Measurements from ENCODE around the gene DPP4.
"Not testable (repeated sequence)": the region's sequence is repeated elsewhere in the genome, so short reads cannot be mapped to it uniquely, and the experiment has no call there.

DPP4 gene

DNA sequence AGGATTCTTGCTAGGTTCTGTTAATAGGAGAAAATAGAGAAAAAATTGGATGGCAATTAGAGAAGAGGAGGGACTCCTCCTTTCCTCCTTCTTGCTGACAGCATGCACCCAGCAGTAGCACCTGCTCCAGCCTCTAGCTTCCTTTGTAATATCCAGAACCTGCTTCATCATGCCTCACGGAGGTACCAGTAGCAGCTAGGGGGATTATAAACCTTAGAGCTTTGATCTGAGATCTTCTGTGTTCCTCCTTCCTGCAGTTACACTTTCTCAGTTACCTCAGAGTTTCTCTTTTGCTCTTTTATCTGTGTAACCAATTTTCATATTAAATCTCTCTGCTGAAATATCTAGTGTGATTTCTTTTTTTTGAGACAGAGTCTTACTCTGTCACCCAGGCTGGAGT is 16.6 kb downstream of the DPP4 start:
- no peak for DNase-seq

DNA sequence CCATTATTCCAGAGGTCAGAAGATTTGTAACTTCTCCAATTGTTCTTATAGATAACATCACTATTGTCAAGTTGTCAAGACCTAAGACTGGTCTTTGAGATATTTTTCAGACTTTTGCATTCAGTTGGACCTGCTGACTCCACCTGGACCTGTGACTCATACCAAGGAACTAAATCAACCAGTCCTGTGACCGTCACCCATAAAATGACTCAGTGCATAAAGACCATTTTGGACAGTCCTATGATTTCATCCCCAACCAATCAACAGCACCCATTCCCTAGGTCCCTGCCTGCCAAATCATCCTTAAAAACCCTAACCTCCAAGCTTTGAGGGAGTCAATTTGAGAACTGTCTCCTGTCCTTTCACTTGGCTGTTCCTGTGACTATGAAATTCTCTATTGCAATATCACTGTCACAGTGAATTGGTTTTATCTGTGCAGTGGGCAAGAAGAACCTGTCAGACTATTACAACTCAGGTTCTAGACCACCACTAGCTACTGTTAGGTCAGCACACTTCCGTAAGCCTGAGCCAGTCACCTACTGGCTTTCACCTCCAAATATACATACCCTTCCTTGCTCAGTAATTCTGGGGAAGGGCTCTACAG is 17.1 kb downstream of the DPP4 start:
- DNase-seq = no peak

DNA sequence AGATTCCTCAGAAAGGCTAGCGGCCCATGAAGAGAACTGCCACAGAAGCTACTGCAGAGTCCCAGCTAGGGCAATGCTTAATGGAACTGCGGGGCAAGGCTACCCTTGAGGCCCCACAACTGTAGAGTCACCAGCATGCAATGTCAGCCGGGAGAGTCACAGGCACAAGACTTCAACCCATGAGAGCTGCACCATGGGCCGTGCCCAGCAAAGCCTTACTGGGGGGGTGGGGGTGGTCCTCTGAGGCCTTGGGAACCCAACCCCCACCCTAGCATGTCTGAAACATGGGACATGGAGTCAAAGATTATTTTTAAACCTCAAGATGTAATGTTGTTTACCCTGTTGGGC is 20.2 kb downstream of the DPP4 start:
- DNase-seq = no peak

DNA sequence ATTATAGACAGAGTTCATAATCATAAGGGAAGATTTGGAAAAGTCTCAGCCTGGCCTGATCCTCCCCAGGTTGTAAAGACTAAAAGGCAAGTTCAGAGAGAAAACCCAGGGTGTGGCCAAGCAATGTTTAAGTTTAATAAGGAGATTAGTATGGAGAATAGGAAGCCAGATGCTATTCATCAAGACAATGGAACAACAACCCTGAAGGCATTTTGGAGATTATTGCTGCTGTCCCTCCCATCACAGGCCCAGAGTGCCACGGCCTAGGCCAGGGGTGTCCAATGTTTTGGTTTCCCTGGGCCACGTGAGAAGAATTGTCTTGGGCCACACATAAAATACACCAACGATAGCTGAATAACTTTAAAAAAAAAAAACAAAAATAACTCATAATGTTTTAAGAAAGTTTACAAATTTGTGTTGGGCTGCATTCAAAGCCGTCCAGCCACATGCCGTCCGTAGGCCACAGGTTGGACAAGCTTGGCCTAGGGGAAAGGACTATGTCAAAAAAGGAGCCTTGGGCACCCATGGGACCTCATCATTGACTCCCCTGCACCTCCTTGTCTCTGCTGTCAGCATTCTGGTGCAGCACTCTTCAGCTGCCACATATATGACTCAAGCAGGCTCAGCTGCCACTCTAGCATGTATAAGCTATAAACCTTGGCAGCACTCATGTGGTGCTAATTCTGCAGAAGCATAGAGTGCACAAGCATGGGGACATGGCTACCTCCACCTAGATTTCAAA is 20.8 kb downstream of the DPP4 start:
- DNase-seq = no peak

DNA sequence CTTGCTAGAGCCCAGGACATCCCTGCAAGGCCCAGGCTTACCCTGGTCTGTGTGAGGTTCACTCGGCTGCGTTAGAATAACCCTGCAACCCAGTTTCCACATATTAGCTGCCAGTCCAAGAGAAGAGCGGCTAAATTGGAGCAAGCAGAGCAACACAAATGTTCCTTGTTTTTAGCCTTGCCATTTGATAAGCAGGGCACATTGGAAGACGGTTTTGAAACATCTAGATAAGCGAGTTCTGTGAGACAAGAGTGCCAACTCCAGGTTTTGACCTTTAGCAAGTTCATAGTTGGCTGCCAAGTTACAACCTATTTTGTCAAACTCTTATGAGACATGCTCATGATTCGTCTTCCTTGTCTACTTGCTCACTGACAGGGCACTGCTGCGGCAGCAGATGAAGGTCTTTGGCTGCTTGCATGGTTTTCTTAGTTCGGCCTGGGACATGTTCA is 23.5 kb downstream of the DPP4 start:
- DNase-seq = no peak

DNA sequence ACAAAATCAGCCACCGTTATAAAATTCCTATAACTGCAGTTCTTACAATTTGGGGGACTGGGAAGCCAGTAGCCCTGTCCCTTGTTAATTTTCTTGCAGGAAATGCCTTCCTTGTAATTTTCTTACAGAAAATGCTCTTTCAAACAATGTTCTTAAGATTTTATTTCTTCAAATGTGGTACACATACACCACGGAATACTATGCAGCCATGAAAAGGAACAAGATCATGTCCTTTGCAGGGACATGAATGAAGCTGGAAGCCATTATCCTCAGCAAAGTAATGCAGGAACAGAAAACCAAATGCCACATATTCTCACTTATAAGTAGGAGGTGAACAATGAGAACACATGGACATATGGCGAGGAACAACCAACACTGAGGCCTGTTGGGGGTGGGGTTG is 24.9 kb downstream of the DPP4 start:
- not testable (repeated sequence) for DNase-seq

DNA sequence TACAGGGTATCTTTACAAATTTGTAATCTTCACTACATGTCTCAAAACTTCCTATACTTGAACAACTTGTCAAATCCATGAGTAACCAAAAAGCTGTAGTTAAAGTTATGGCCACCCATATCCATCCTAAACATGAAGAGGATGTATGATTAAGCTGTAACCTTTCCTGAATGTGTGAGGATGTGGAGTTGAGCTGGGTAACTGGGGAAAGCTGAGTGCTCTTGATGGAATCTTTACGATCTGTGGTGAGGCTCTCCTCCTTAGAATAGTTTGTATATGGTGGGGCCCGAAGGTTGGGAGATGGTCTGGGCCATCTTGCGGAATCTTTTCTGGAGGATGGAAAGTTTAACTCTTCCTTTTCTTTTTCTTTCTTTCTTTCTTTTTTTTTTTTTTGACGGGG is 29.4 kb downstream of the DPP4 start:
- DNase-seq = no peak

DNA sequence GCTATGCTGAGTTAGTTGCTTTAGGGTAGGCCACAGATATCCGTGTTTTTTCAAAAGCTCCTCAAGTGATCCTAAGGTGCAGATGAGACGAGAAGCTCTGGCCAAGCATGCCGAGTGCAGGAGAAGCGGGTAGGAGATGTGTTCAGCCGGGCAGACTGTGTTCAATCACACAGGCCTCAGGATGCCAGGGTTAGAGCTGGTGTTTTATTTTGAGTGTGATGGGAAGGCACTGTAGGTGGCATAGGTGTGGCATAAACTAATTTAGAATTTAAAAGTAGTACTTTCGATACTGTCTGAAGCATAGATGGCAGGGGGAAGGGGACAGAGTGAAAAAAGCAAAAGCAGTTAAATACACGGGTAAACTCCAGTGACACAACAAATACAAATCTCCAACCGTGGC is 30.9 kb downstream of the DPP4 start:
- DNase-seq = no peak

DNA sequence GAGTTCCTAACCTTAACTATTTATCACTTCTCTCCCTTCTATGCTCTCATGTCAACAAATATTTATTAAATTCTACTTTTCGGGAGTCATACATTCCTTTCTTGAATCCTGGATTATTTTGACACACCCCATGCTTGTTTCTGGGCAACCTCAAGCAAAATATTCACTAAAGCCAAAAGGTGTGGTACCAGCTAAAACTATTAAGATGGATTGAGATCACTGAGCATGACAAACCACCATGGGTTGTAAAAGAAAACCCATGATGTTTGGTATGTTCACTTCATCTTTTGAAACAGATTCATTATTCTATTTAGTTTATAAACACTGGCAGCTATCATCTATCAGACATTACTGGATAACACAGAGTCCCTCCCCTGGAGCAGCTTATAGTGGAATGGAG is 32.5 kb downstream of the DPP4 start:
- DNase-seq = no peak

DNA sequence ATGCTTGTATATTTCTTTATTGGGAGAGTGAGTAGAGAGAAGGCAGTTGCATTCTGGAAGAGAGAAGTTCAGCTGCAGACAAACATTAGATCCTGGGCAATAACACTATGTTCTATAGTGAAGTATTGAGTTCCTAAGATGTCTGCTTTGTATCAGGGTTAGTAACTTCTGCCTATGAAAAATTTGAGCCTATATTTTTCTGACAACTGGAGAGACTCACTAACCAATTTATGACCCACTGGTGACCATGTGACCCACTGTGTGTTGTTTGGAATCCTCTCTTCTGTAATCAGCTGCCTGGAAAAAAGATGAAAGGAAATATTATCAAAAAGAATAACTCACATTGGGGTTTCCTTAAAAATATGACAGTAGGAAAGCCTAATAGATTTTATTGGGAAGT is 35.3 kb downstream of the DPP4 start:
- DNase-seq = no peak

DNA sequence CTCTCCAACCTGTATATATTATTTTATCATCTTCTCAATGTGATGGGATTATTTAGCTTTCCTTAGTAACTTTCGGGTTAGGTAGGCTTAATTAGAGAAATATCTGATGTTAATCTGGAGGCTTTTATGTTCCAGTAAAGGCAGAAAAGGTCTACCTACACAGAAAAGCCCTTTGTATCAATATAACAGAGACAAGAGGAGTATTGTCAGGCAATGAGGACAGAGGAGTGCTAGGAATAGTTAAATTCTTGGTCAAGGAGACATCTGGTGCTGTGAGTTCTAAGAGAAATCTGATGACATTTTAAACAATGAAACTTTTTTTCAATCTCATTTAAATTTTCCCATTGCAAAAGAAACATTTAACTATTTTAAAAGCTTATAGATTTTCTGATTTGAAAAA is 36.1 kb downstream of the DPP4 start:
- no peak for DNase-seq

DNA sequence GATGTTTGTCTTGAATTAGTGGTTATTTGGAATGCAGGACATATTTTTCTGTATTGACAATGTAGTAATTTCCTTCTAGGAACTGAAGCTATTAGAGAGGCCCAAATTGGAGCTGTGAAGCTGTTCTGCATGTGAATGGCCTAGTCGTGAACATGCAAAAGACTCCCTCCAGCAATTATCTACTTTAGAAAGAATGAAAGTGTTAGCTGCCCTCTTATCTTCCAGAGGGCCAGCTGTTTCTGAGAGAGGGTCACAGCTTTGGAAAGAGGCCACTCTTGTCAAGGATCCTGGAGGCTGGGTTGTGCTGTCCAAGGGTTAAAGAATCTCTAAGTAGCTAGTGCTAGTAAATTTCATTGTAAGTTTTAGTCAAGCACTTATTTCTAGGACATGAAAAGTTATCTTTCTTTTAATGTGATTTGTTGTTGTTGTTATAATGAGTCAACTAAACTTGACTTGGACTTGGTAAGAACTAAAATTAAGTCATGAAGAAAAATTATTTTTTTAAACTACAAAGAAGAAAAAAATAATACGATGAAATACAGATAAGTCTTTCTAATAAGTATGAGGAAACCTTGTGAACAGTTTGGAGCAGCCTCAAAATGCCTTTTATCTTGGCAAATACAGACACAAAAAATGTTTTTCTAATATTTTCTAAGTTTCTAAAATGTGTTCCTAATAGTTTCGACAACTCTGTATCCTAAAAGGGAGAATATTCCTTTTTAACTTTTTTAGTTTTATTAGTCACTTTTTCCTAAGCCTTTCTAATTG is 36.8 kb downstream of the DPP4 start:
- no peak for DNase-seq

DNA sequence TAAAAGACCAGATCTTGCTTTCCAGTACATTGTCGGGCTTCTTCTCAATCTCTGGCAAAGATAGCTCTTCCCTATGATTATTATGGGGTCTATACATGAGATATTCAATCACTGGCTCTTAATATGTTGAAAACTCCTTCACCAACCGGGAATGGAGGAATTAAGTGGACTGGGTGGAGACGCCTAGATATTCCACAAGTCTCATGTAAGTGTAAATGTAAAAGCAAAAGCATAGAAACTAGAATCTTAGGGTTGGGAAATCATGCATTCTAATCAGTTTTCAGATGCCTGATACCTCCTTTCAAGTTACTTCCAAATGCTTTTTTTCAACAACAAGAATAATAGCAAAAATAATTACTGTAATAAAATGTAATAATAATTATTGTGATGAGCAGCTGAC is 38.0 kb downstream of the DPP4 start:
- no peak for DNase-seq

DNA sequence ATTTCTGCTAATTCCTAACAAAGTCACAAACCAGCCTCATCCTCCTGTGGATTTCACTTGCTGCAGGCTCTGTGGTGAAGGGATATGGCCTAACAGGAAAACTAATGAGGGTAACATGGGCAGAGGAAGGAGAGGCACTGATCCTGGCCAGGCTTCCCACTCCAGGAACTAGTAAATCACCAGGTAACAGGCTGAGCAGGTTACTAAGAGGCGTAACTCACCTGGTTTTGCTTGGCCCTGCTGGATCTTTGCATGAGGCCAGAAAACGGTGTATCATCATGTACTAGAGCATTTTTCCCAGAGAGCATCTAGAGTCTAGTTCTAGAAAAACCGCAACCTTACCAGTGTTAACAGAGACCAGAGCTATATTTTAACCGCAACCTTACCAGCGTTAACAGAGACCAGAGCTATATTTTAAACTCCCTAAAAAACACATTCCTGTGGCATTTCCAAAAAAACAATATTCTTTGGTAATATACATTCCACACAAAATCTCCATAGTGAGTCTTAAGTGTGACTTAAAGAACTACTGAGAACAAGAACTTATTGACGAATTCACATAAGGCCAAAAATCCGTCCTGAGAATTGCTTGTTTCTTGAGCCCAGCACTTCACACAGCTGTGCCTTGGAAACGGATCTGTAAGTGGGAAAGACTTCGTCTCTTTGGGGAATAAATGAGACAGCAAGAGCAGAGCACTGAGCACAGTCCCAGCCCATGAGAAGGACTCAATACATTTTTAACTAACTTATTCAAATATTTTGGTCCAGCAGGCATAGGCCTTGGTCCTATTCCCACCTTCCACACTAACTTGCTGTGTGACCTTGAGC is 43.4 kb downstream of the DPP4 start:
- DNase-seq = peak; percentile 49

DNA sequence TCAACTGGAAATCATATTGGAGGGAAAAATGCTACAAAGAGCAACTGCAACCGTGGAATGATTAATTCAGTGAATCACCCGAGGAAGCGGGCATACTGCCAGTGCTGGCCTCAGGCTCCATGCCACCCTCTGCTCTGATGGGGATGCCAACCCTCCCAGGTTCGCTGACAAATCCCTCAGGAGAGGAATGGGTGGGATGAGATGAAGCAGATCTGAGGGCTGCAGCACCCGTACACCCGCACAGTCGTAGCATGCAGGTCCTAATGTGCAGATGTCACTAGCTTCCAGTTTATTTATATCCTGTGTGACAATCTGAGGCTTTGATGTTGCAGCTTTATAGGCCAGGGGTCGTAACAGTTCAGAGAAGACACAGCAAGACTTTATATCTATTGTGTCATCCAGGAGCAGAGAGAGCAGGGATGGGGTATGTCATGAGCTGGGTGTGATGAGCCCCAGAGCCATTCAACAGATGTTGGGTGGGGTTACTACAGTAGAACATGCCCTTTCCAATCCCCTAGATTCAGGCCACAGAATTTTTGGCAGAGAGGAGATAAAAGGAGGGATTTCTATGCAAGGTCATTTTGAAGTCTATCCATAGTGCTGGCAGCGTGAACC is 44.6 kb downstream of the DPP4 start:
- DNase-seq = peak; percentile 21

DNA sequence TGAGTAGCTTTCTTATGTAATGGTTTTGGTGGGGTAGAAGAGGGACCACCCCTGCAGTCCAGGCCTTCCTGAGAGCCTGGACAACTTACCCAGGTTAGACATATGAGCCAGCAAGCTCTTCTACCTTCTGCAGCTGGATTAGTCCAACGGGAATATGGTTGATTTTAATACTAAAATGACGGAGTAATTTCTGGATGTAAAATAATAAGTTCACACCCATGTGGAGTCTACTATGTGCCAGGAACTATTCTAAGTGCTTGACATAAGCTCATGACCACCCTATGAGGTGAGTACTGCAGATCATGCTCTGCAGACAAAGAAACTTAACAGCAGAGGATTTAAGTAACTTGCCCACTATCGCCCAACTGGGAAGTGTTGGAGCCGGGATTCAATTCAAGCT is 45.5 kb downstream of the DPP4 start:
- no peak for DNase-seq

DNA sequence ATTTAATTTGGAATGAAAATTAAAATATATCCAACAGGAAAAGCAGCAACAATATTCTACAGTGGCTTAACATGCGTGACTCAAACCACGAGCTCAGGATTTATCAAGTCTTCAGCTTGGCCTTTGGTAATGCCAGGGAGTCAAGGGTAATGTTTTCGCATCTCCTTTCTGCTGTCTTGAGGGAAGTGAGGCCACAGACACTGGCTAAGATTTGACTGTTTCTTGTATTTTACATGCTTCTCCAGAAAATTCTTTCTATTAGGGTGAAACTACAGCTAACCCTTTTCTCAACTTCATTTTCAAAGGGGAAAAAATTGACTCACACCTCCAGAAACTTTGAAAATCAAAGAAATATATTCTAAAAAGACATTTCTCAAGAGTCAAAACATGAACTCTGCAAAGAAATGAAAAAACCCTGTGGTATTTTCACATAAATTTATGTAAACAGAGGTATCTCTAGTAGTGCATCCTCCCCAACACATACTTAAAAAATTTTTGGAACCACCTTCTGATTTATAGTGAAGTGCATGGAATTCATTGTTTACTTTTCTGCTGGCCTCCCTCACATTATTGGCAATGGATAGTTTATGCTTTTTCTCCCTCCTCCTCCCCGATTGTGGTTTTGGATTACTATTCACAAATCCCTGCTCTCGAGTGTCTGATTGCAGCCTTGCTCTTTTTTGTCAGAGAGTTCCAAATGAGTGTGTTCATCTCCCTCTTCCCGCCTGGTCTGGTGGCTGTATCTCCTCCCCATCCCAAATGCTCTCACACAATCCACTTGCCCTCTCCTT is 48.7 kb downstream of the DPP4 start:
- DNase-seq = peak; percentile 59

DNA sequence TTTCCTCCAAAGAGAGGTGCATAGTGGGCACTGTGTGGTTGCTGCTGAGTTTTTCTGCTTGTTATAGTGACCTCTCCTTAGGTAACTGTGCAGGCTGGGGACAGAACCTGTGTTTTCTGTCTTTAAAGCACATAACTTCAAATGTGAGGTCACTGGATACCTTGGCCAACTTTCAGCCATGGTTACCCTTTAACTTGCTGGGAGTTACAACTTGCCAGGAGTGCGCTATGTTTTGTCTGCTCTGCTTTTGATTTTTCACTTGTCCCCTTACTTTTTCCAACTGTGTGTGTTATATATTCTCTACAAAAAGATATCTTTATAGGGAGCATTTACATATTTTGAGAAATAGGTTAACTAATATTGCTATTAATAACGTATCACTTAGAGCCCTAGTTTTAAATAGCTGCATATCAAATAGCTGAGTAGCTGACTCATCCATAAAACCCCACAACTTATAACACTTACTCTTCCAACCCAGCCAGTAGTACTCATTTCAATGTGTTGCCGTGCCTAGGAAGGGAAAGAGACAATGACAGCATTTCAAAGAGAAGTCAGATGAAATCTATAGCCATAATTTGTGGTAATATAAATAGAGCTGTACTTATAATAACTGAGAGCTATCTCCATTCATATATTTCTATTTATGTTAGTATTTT is 51.6 kb downstream of the DPP4 start:
- peak; percentile 44 for DNase-seq

DNA sequence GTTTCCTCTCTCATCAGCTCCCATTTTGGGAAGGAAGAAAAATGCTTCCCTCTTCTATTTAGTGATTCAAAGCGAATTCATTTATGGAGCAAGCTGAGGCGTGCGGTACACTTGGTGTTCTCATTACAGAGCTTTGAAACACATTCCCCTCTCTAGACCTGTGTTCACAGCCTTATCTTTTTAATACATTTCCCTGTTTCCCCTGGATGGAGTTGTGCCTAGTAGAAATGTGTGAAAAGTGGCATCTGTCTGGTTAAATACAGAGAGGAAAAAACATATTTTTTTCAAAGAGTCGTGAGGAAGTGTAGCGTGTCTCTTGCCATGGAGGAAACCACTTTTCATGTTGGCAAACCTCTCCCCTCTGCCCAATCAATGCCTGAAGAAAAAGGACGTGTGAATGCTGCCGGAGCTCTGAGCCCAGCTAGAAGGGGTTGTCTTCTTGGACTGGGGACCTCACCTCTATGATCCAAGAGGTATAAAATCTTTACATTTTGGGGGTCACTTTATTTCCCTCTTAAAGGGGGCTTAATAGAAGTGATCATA is 52.4 kb downstream of the DPP4 start:
- no peak for DNase-seq

DNA sequence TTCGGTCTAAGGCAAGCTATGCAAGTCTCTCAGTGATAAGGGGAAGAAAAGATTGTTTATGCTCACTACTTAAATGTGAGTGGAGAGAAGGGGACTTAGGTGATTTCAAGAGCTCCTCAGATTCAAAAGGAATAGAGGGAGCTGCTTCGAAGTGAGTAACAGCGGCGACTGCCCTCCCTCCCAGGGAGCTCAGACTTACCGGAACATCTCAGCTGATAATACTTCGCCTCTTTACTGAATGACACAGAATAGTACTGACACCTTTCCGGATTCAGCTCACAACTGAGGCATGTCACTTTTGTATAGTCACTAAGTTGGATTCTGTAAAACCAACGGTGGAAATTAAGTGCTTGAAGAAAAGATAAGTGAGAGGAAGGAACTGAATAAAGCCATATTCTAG is 55.5 kb downstream of the DPP4 start:
- no peak for DNase-seq

DNA sequence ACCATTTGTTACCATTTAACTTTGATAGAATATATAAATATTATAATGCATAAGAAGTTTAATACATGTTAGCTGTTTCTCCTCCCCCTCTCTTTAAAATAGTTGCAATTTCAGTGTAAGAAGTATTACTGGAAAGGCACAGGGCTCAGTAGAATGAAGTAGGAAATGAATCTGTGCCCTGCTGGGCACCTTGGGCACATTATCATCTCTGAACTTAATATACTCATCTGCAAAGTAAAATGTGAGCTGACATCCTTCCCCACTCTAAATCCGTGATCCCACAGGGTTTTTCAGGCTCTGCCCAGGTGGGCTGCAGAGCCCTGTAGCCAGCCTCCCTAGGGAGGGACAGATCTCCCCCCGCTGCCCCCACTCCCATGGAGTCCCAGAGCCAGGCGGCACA is 56.8 kb downstream of the DPP4 start:
- DNase-seq = no peak

Measured in fibroblast of skin of scalp (primary cell).